Gastrocnemius medialis (tissue), 4 donors: ENCODE results near the gene NYNRIN. TPM values are rescaled to one million over a fixed set of nuclear protein-coding genes. Genes with fewer than 3 reads are reported as not detected.

Experiments
- ATAC-seq, 2 donors: fragments of 150-250 bp; one replicate each; pipeline ENCODE4 v1.9.1; 2016
- DNase-seq, 2 donors: peaks; one replicate each; pipeline ENCODE4 v3.0.0-alpha.2; 2019
- H3K27ac ChIP-seq, 4 donors: fragments of 200-600 bp; sonication (generic); 1 replicate in 1 of 4; 2 replicates in 3 of 4; pipeline ENCODE4 v1.5.1; 2016 to 2018; ENCODE audit warnings: mild to moderate bottlenecking in 2 of 4, moderate library complexity in 1 of 4
- H3K27me3 ChIP-seq, 3 donors: fragments of 200-600 bp; sonication (generic) in 2 of 3; 1 replicate in 1 of 3; 2 replicates in 2 of 3; pipeline versions ENCODE4 v1.5.1 to v1.6.0; 2016 to 2019; ENCODE audit warnings: mild to moderate bottlenecking in 1 of 3, moderate library complexity in 1 of 3
- H3K36me3 ChIP-seq, 2 donors: fragments of 200-600 bp; sonication (generic) in 1 of 2; one replicate each; pipeline ENCODE4 v1.5.1; 2017 to 2018
- H3K4me1 ChIP-seq, 2 donors: fragments of 200-600 bp; sonication (generic) in 1 of 2; one replicate each; pipeline ENCODE4 v1.5.1; 2016 to 2017; ENCODE audit warnings: mild to moderate bottlenecking in 2 of 2
- H3K4me3 ChIP-seq, 4 donors: fragments of 200-600 bp; sonication (generic) in 3 of 4; 1 replicate in 1 of 4; 2 replicates in 3 of 4; pipeline ENCODE4 v1.5.1; 2016 to 2019; ENCODE audit warnings: mild to moderate bottlenecking in 2 of 4
- H3K9me3 ChIP-seq, 3 donors: fragments of 200-600 bp; sonication (generic) in 2 of 3; 1 replicate in 1 of 3; 2 replicates in 2 of 3; pipeline ENCODE4 v1.5.1; 2016 to 2019
- POLR2A ChIP-seq, 2 donors: fragments of 450-650 bp; IDR thresholded peaks; one replicate each; pipeline ENCODE4 v1.6.1; 2017; ENCODE audit warnings: antibody characterized with exemption in 2 of 2, mild to moderate bottlenecking in 2 of 2, moderate library complexity in 2 of 2
- in situ Hi-C, 4 donors: fragments of 200-750 bp; cut with MboI; loops; one replicate each; pipeline versions ENCODE4 v1.15.0 to v1.8.0; 2017; ENCODE audit warnings: low sequenced_read_pairs in 4 of 4
- intact Hi-C: fragments of 100-400 bp; cut with DNase I; formaldehyde crosslinking; loops from one replicate; pipeline ENCODE4 v1.15.1; 2023; ENCODE audit warnings: low total_unique reads
- total RNA-seq, 4 donors: library from RNA; depleted of rRNA; stranded (reverse); fragments of >200 nt; gene quantifications; one replicate each; pipeline versions ENCODE4 v1.1.0 to v1.2.3, GENCODE V29; 2016
- TF ChIP-seq, protein P1 (sequence below), 5 experiments: fragments of 450-650 bp in 3 of 5; fragments of 200-600 bp in 2 of 5; sonication (generic) in 2 of 5; IDR thresholded peaks in 4 of 5; conservative IDR thresholded peaks in 1 of 5; 1 replicate in 4 of 5; 2 replicates in 1 of 5; pipeline ENCODE4 v1.5.1; 2016 to 2019; ENCODE audit warnings: antibody characterized with exemption in 5 of 5, mild to moderate bottlenecking in 3 of 5, moderate library complexity in 3 of 5

The NYNRIN gene
- total RNA-seq, 4 donors from 2014 or later, result 0.87 to 3.7 (median 2.1) TPM

DNA sequence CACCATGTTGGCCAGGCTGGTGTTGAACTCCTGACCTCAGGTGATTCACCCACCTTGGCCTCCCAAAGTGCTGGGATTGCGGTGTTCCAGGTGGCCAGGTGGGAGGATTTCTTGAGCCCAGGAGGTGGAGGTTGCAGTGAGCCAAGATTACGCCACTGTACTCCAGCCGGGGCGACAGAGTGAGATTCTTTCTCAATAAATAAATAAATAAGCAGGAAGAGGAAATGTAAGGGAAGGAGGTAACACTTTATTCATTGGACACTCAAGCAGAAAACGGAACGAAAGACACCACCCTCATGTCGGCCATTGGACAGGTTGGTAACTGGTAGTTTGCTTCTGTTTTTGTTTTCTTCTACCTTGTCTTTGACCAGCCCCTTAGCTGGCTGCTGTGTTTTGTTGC, 43.8 kb upstream of the NYNRIN start:
- TF ChIP-seq, protein P1, sequence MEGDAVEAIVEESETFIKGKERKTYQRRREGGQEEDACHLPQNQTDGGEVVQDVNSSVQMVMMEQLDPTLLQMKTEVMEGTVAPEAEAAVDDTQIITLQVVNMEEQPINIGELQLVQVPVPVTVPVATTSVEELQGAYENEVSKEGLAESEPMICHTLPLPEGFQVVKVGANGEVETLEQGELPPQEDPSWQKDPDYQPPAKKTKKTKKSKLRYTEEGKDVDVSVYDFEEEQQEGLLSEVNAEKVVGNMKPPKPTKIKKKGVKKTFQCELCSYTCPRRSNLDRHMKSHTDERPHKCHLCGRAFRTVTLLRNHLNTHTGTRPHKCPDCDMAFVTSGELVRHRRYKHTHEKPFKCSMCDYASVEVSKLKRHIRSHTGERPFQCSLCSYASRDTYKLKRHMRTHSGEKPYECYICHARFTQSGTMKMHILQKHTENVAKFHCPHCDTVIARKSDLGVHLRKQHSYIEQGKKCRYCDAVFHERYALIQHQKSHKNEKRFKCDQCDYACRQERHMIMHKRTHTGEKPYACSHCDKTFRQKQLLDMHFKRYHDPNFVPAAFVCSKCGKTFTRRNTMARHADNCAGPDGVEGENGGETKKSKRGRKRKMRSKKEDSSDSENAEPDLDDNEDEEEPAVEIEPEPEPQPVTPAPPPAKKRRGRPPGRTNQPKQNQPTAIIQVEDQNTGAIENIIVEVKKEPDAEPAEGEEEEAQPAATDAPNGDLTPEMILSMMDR (IDR thresholded peaks at IDR 0.05 in 4 of 5, conservative IDR thresholded peaks at IDR 0.05 in 1 of 5), result no peak
- no peak for TF ChIP-seq POLR2A (IDR thresholded peaks at IDR 0.05)
- intact Hi-C loops, result no loop called here
- Histone ChIP-seq H3K4me1 (no peaks in the 10 kb centered on the region), H3K27me3 (peaks cover 0 to 9% (median 8%) of the 10 kb centered on the region in 3 donors), H3K9me3 (no peaks in the 10 kb centered on the region), H3K36me3 (no peaks in the 10 kb centered on the region), H3K27ac (no peak overlapping the region), H3K4me3 (no peak overlapping the region)
- ATAC-seq, result no peak
- in situ Hi-C loops, result no loop called here
- DNase-seq, result no peak

DNA sequence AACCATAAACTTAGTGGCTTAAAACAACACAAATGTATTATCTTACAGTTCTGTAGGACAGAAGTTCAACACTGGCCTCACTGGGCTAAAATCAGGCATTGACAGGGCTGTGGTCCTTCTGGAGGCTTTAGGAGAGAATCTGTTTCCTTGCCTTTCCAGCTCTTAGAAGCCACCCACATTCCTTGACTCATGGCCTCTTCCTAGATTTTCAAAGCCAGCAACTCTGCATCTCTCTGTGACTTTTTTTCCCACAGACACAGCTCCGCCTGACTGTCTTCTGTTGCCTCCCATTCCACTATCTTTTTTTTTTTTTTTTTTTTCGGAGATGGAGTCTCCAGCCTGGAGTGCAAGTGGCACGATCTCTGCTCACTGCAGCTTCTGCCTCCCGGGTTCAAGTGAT, 42.6 kb upstream of the NYNRIN start:
- Histone ChIP-seq H3K9me3 (no peaks in the 10 kb centered on the region), H3K4me1 (no peaks in the 10 kb centered on the region), H3K36me3 (no peaks in the 10 kb centered on the region), H3K27me3 (peaks cover 0 to 8% (median 8%) of the 10 kb centered on the region in 3 donors), H3K27ac (no peak overlapping the region), H3K4me3 (no peak overlapping the region)
- no peak for ATAC-seq
- intact Hi-C loops, result no loop called here
- no peak for DNase-seq
- no peak for TF ChIP-seq POLR2A (IDR thresholded peaks at IDR 0.05)
- TF ChIP-seq, protein P1 (IDR thresholded peaks at IDR 0.05 in 4 of 5, conservative IDR thresholded peaks at IDR 0.05 in 1 of 5), result no peak
- in situ Hi-C loops, result no loop called here

DNA sequence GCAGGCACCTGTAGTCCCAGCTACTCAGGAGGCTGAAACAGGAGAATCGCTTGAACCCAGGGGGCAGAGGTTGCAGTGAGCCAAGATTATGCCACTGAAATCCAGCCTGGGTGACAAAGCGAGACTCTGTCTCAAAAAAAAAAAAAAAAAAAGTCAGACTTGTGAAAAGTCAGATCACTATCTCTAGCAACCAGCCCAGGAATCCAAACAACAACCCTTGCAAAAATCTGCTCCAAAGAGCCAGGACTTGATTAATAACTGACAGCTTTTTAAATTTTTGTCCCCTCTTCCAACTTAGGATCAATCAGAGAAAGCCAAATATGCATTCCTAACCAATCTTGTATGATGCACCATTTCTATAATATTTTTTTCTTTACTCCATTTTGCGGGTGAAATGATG, 38.5 kb upstream of the NYNRIN start:
- Histone ChIP-seq H3K27ac (no peak overlapping the region), H3K4me1 (peaks cover 3 to 4% of the 10 kb centered on the region in 2 donors), H3K4me3 (no peak overlapping the region), H3K27me3 (peaks cover 5 to 6% (median 5%) of the 10 kb centered on the region in 3 donors), H3K9me3 (no peaks in the 10 kb centered on the region), H3K36me3 (no peaks in the 10 kb centered on the region)
- DNase-seq (no peak), ATAC-seq (no peak)
- no peak for TF ChIP-seq POLR2A (IDR thresholded peaks at IDR 0.05)
- TF ChIP-seq, protein P1 (IDR thresholded peaks at IDR 0.05 in 4 of 5, conservative IDR thresholded peaks at IDR 0.05 in 1 of 5), result no peak
- in situ Hi-C loops (no loop called here), intact Hi-C loops (no loop called here)

DNA sequence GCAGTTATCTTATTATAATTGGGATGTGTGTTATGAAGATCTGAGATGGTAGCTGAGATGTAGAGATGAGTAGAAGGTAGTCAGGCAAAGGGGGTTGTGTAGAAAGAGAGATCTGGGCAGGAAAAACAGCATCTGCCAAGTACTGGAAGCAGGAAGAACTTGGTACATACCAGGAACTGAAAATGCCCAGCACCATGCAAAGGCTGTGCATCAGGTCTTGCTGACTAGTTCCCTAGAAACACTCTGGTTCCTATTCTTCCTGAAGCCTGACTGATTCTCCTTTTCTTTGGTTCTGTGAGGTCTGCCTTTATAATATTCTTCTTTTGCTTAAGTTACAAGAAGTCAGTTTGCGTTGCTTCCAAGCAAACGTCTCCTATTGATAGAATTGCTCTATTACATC, 37.5 kb upstream of the NYNRIN start:
- ATAC-seq, result no peak
- intact Hi-C loops (no loop called here), in situ Hi-C loops (no loop called here)
- DNase-seq, result no peak
- Histone ChIP-seq H3K9me3 (no peaks in the 10 kb centered on the region), H3K4me3 (no peak overlapping the region), H3K4me1 (peaks cover 4 to 5% of the 10 kb centered on the region in 2 donors), H3K36me3 (no peaks in the 10 kb centered on the region), H3K27ac (no peak overlapping the region), H3K27me3 (peaks cover 15 to 16% (median 15%) of the 10 kb centered on the region in 3 donors)
- TF ChIP-seq POLR2A (IDR thresholded peaks at IDR 0.05), result no peak
- TF ChIP-seq, protein P1 (IDR thresholded peaks at IDR 0.05 in 4 of 5, conservative IDR thresholded peaks at IDR 0.05 in 1 of 5), result no peak
